Left renal cortex interstitium (tissue), 4 donors: ENCODE measurements around the gene FBXO9. TPM values are rescaled to one million over a fixed set of nuclear protein-coding genes. Genes with fewer than 3 reads are reported as not detected.

Source experiments
- DNase-seq, 4 donors: peaks; one replicate each; pipeline ENCODE4 v3.0.0-alpha.2; 2013; ENCODE audit warnings: low read depth in 4 of 4, low spot score in 2 of 4, missing footprints in 1 of 4
- polyA plus RNA-seq, 4 donors: library from polyadenylated mRNA; unstranded; fragments of 120-200 nt; gene quantifications; one replicate each; pipeline ENCODE4 v1.2.1, GENCODE V29; 2013; ENCODE audit not compliant: insufficient read length in 4 of 4

The FBXO9 gene
- polyA plus RNA-seq, 4 donors: 86.7 to 124 (median 95.6) TPM

DNA sequence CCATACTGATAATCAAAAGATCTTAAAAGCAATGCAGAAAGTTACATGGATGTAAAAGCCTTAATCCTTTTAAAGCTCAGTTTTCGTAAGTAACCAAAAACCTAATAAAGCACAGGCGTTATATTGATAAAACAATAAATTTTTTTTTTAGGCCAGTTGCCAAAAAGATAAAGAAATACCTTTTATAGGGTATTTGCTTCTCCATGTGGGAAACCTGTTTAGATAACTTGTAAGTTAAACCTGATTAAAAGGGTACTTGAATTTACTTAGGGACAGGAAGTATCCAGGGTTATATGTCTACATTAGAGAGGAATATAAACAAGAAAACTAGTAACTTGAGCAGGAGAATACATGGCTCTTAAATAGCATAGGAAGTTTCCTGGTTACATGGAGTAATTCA lies 21.1 kb downstream of the FBXO9 start:
- no peak for DNase-seq

DNA sequence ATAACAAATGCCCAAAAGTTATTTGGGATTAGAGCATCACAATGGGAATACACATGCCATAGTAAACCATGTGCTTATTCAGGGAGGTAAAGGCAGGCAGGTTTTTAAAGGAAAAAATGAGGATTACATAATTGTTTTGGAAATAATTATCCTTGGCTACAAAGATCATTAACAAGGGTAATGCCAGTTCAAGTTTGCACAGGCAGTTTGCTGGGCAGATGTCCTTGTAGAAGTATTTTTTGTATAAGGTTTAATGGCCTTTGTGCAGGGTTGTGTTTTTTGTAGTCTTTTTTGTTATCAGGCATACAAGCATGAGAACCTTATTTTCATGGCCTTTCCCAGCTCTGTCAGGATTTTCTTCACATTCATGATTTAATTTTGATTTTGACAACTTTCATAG lies 24.7 kb downstream of the FBXO9 start:
- no peak for DNase-seq

DNA sequence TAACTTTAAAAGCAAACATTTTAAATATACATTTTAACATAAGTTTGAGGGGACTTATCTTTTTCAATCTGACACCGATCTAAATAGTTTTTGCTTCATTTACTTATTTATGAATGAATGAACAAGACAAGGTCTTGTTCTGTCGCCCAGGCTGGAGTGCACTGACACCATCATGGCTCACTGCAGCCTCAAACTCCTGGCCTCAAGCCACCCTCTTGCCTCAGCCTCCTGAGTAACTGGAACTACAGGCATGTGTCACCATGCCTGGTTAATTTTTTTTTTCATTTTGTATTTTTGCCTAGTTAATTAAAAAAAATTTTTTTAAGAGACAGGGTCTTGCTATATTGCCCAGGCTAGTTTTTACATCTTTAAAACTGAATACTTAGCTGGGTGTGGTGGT lies 25.4 kb downstream of the FBXO9 start:
- DNase-seq: no peak

DNA sequence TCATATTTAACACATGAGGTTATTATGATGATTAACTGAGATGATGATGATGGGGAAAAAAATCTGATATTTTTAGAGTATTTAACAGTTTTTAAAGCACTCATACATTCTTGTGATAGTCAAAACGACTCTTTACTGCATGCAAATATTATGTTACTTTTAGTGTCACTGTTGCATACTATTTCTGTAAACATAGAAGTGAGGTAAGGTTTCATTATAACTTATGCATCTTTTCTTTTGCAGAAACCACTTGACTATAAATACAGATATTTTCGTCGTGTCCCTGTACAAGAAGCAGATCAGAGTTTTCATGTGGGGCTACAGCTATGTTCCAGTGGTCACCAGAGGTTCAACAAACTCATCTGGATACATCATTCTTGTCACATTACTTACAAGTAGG lies 30.1 kb downstream of the FBXO9 start:
- DNase-seq: no peak

DNA sequence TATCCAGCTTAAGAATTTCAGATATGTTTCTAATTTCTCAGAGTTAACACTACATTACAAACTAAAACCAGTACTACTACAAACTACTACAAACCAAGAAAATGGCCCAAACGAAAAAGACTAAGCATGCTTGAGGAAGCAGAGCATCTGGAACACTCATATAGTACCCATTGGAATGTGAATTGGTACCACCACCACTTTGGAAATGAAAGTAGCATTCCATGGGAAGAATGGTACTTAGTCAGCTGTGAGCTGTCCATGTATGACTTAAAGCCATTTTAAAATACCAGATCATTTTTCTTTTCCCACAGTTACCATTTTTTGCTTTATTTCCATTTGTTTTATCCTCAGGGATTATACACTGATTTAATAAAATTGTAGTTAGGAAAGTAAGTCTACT lies 30.5 kb downstream of the FBXO9 start:
- no peak for DNase-seq

- DNase-seq: no peak
Measured at GRCh38 chr6:53100561-53100960, 35.4 kb downstream of the FBXO9 start.

DNA sequence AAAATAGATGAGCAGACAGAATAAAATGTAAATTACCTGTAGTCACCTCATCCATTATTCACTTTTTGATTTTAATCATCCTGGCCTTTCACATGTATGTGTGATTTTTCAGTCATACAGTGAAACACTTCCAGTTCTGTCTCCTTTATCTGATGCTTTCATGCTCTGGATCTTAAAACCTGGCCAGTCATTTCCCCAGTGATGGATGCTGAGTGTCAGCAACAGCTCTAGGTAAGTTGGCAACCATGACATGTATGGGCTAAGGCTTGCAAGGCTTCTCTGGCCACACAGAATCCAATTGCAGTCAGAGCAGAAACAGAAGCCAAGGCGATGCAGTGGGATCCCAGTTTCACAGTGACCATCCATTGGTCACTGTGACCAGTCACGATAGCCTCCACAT lies 35.8 kb downstream of the FBXO9 start:
- no peak for DNase-seq

GRCh38 chr6:53103993-53104675 lies 38.9 kb downstream of the FBXO9 start:
- DNase-seq: no peak

- DNase-seq: no peak
Measured at GRCh38 chr6:53104916-53105315, 39.7 kb downstream of the FBXO9 start.

DNA sequence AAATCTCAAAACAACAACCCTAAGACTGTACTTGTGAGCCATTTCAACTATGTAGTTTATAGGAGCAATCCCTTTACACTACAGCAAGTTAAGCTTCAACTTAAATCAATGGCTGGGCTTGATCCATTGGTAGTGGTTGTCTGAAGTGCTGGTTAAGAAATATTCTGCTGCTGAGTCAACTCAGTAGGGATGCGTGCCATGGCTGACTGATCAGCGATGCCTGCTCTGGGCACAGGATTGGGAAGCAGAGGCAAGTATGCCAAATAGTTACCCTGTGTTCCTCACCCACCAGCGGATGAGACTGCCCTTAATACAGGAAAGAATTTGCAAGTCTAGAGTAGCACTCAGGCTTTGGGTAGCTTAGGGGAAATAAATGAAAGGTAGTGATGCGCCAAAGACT lies 41.9 kb downstream of the FBXO9 start:
- no peak for DNase-seq

GRCh38 chr6:53109612-53110011 lies 44.4 kb downstream of the FBXO9 start:
- no peak for DNase-seq

- DNase-seq: no peak
Measured at GRCh38 chr6:53111865-53112264, 46.7 kb downstream of the FBXO9 start.

GRCh38 chr6:53112404-53112803 lies 47.2 kb downstream of the FBXO9 start:
- DNase-seq: peak in 1 of 4 donors; percentile 8

DNA sequence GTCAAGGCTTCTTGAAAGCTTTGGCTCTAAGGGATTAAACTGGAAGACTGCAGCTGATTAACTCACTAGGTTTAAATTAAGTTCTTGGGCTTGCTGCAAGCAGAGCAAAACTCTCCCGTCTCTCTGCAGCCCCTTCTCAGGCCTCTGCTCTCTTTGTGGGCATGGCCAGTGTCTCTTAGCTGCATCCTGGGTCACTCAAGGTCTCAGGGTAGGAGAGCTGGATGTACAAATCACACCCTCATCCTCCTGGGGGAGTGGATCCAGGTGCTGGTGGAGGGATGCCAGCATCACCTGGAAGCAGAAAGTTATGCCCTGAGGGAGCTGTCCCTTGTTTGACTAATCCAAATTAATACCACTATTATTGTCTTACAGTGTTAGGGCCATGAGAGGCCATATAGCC lies 47.7 kb downstream of the FBXO9 start:
- no peak for DNase-seq

- DNase-seq: no peak
Measured at GRCh38 chr6:53113742-53114141, 48.5 kb downstream of the FBXO9 start.

DNA sequence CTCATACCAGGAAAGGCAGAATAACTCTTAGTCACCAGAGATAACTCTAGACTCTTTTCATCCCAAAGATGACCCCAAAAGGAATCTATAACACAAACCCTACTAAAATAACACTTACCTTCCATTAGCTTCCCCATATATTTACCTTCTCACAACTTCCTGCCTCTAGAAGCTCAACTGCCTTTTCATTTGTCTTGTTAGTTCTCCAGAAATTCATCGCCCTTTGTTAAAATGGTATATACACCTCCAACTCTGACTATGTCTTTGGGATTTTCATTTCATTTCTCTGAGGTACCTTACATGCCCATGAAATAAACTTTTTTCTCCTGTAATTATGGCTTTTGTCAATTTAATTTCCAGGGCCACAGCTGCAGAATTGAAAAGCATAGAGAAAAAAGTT lies 49.9 kb downstream of the FBXO9 start:
- DNase-seq: no peak

DNA sequence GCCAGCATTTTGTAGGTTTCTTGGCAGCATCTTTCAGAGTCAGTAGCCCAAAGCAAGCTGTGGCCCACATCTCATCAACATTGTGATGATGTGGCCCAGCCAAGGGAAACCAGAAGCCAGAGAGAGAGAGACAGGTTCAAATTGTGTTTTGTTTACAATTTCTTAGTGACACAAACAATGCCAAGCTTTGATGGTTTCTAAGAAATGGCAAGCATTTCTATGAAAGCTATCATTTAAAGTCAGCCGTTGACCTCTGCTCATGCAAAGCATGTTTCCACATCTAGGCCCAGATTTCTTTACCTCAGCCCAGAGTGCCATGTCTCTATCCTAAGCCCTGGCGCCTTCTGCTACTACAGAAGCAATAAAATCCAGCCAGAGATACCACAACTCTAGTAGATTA lies 50.5 kb downstream of the FBXO9 start:
- no peak for DNase-seq

DNA sequence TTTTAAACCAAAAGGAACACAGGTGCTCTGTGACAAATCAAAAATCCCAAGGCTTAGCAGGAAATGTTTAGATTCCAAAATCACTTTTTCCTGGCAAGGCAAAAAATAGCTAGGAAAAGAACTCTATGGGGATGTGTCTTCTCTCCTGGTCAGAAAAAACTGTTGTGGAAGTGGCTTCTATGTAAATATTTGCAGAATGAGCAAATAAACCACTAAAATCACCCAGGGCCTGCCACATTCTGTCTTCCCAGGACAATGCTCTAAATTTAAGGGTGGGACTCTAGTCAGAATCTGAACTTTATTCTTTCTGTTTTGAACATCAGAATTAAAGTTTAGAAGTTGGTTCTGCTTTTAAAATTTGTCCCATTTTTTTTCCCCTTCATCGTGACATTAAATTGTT lies 54.1 kb downstream of the FBXO9 start:
- no peak for DNase-seq

DNA sequence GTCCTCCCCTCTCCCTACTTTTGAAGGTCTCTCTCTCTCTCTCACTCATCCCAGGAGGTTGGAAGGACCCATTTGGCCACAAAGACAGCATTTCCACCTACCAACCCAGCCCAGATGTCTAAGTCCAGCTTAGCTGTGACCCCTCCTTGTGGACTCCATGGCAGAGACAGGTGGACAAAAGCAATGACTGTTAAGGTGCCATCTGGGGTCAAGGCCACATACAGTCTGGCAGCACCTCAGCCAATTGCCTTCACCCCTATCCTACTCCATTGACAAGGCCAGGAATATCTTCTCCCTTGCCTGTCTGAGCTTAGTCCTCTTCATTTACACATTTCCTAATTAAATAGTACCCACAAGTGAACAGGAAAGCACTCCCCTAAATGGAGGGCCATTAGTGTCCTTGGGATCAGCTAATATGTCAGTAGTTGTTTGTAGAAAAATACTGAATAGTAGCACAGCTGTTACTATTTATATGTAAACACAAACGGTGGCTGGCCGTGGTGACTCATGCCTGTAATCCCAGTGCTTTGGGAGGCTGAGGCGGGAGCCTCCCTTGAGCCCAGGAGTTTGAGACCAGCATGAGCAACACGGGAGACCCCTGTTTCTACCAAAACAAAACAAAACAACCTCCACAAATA lies 54.7 kb downstream of the FBXO9 start:
- no peak for DNase-seq

DNA sequence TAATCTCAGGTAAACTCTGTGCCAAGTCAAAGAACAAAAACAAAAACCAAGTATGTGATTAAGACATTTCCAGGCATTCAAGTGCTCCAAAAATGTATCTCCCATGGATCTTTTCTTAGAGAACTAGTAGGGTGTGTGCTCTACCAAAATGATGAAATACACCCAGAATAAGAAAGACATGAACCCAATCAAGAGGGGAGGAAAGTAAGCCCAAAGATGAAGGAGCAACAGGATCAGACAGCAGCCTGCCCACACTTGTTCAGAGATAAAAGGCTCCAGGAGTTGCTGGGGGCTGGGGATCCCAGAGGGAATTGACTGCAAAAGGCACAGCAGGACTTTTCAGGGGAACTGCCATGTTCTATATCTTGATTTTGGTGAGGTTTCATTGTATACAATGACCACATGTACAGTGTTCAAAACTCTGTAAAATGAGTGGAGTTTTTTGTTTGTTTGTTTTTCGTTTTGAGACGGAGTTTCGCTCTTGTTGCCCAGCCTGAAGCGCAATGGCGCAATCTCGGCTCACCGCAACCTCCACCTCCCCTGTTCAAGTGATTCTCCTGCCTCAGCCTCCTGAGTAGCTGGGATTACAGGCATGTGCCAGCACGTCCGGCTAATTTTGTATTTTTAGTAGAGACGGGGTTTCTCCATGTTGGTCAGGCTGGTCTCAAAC lies 59.1 kb downstream of the FBXO9 start:
- no peak for DNase-seq

GRCh38 chr6:53125276-53125675 lies 60.1 kb downstream of the FBXO9 start:
- no peak for DNase-seq

GRCh38 chr6:53128842-53129241 lies 63.6 kb downstream of the FBXO9 start:
- DNase-seq: no peak
